ENCODE data around the gene RGS21. TPM values are rescaled to one million over a fixed set of nuclear protein-coding genes. Genes with fewer than 3 reads are reported as not detected.

Gene RGS21
- total RNA-seq, 2 donors from 2014 or later: not detected

DNA sequence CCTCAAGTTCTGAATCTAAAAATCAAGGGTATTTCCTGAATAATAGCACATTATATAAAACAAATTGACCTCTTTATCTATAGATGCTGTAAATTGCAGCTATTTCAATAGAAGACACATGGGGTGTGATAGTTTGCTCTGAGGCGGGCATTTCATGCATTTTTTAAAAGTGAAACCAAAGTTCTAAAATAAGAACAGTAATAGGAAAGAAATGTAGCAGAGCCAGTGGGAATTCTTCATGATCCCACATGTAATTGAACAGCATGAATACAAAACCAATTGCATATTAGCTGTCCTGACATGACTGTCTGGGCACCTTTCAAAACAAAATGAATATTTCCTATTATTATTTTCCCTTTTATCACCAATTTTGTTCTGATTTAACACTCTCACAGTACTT, 85.0 kb downstream of the RGS21 start:
- no peaks in the 10 kb centered on the region for H3K36me3 ChIP-seq
- TF ChIP-seq, protein P1, sequence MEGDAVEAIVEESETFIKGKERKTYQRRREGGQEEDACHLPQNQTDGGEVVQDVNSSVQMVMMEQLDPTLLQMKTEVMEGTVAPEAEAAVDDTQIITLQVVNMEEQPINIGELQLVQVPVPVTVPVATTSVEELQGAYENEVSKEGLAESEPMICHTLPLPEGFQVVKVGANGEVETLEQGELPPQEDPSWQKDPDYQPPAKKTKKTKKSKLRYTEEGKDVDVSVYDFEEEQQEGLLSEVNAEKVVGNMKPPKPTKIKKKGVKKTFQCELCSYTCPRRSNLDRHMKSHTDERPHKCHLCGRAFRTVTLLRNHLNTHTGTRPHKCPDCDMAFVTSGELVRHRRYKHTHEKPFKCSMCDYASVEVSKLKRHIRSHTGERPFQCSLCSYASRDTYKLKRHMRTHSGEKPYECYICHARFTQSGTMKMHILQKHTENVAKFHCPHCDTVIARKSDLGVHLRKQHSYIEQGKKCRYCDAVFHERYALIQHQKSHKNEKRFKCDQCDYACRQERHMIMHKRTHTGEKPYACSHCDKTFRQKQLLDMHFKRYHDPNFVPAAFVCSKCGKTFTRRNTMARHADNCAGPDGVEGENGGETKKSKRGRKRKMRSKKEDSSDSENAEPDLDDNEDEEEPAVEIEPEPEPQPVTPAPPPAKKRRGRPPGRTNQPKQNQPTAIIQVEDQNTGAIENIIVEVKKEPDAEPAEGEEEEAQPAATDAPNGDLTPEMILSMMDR (IDR thresholded peaks at IDR 0.05): no peak
- no peaks in the 10 kb centered on the region for H3K27me3 ChIP-seq (replicated peaks; ENCODE audit: insufficient read depth)
- DNase-seq (ENCODE audit: low spot score) (no peak), ATAC-seq (ENCODE audit: insufficient number of reproducible peaks, low FRiP score, low read depth) (no peak)
- peaks cover 0 to 4% of the 10 kb centered on the region in 2 donors for H3K4me1 ChIP-seq (ENCODE audit: control insufficient read depth in 1 of 2, low read depth in 2 of 2)
- no peak overlapping the region for H3K4me3 ChIP-seq
- no peaks in the 10 kb centered on the region for H3K9me3 ChIP-seq
- H3K27ac ChIP-seq: no peak overlapping the region

DNA sequence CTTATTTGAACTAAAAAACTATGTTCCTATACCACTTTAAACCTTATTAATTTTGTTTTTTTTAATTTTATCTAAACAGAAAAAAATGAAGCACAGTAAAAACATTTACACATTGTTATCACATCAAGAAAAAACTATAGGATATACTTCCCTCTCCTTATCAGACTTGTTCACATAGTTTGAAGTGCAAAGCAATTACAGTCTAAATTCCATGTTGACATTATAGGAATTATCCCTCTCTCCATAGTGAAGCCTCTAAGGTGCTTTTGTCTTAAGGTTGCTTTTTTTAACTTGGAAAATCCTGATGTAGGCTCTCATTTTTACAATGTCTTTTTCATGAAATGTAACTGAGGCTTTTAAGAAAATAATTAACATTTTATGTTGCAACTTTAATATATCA, 85.8 kb downstream of the RGS21 start:
- no peaks in the 10 kb centered on the region for H3K36me3 ChIP-seq
- no peak for DNase-seq (ENCODE audit: low spot score)
- H3K4me3 ChIP-seq: no peak overlapping the region
- TF ChIP-seq, protein P1 (IDR thresholded peaks at IDR 0.05): no peak
- H3K9me3 ChIP-seq: no peaks in the 10 kb centered on the region
- no peaks in the 10 kb centered on the region for H3K27me3 ChIP-seq (replicated peaks; ENCODE audit: insufficient read depth)
- ATAC-seq (ENCODE audit: insufficient number of reproducible peaks, low FRiP score, low read depth): no peak
- H3K4me1 ChIP-seq (ENCODE audit: control insufficient read depth in 1 of 2, low read depth in 2 of 2): peaks cover 0 to 4% of the 10 kb centered on the region in 2 donors
- no peak overlapping the region for H3K27ac ChIP-seq

- Histone ChIP-seq H3K36me3 (no peaks in the 10 kb centered on the region), H3K9me3 (no peaks in the 10 kb centered on the region), H3K27ac (no peak overlapping the region), H3K4me1 (ENCODE audit: control insufficient read depth in 1 of 2, low read depth in 2 of 2) (peaks cover 0 to under 1% of the 10 kb centered on the region in 2 donors), H3K4me3 (no peak overlapping the region), H3K27me3 (replicated peaks; ENCODE audit: insufficient read depth) (no peaks in the 10 kb centered on the region)
- no peak for ATAC-seq (ENCODE audit: insufficient number of reproducible peaks, low FRiP score, low read depth)
- TF ChIP-seq, protein P1 (IDR thresholded peaks at IDR 0.05): no peak
- DNase-seq (ENCODE audit: low spot score): no peak
These were observed 90.4 kb downstream of the RGS21 start for GRCh38 chr1:192407206-192407605.

Other genes starting within 250 kb of the RGS21 start
- 1 to 10 TPM; 1.8 to 6.1 TPM for gene RGS18, start 158.5 kb upstream of the RGS21 start, total RNA-seq